Mesenchymal stem cell (in vitro differentiated cells and primary cell): ENCODE data around the gene EBP.
A peak's percentile ranks its signal among the peaks of the same experiment; 100 is the strongest.
"Not testable (repeated sequence)": the region's sequence is repeated elsewhere in the genome, so short reads cannot be mapped to it uniquely, and the experiment has no call there.

Experiments
- DNase-seq: peaks from one replicate; pipeline ENCODE4 v3.0.0-alpha.2; 2013
- H2AFZ ChIP-seq: one replicate; pipeline ENCODE4 v1.6.1; 2013; ENCODE audit warnings: low read depth, mild to moderate bottlenecking, control low read depth, inconsistent platforms, low read length, moderate library complexity
- H2AK5ac ChIP-seq: 2 replicates; pipeline ENCODE4 v1.6.1; 2013; ENCODE audit warnings: low read length, moderate library complexity, mild to moderate bottlenecking, inconsistent platforms; ENCODE audit not compliant: severe bottlenecking
- H2BK120ac ChIP-seq: one replicate; pipeline ENCODE4 v1.6.1; 2013; ENCODE audit warnings: low read depth, mild to moderate bottlenecking, inconsistent platforms, low read length, moderate library complexity
- H2BK12ac ChIP-seq, 2 experiments: one replicate each; pipeline ENCODE4 v1.6.1; 2013; ENCODE audit warnings: inconsistent platforms in 2 of 2, low read length in 2 of 2, mild to moderate bottlenecking in 2 of 2, moderate library complexity in 2 of 2, control low read depth in 1 of 2
- H2BK15ac ChIP-seq: one replicate; pipeline ENCODE4 v1.6.1; 2013; ENCODE audit warnings: mild to moderate bottlenecking, low read depth, inconsistent platforms; ENCODE audit not compliant: poor library complexity, severe bottlenecking
- H2BK5ac ChIP-seq: 2 replicates; pipeline ENCODE4 v1.6.1; 2013; ENCODE audit warnings: low read depth, mild to moderate bottlenecking, low read length, control low read depth, inconsistent platforms; ENCODE audit not compliant: poor library complexity, severe bottlenecking
- H3K14ac ChIP-seq, 2 experiments: one replicate each; pipeline ENCODE4 v1.6.1; 2013; ENCODE audit warnings: inconsistent platforms in 2 of 2, low read length in 2 of 2, control low read depth in 1 of 2, mild to moderate bottlenecking in 1 of 2, moderate library complexity in 1 of 2
- H3K18ac ChIP-seq, 2 experiments: one replicate each; pipeline ENCODE4 v1.6.1; 2013; ENCODE audit warnings: inconsistent platforms in 2 of 2, low read length in 2 of 2, control low read depth in 1 of 2, low read depth in 1 of 2, mild to moderate bottlenecking in 1 of 2
- H3K23ac ChIP-seq, 2 experiments: one replicate each; pipeline ENCODE4 v1.6.1; 2013; ENCODE audit warnings: inconsistent platforms in 2 of 2, low read length in 2 of 2, mild to moderate bottlenecking in 2 of 2, moderate library complexity in 2 of 2, control low read depth in 1 of 2
- H3K27ac ChIP-seq: 2 replicates; pipeline ENCODE4 v1.5.1; 2013; ENCODE audit warnings: mild to moderate bottlenecking, moderate library complexity, low read length, control low read depth, inconsistent platforms; ENCODE audit not compliant: poor library complexity, severe bottlenecking
- H3K27me3 ChIP-seq, 2 experiments: 2 replicates each; pipeline versions ENCODE4 v1.6.1 to v1.7.0; 2013; ENCODE audit warnings: low read length in 2 of 2, mild to moderate bottlenecking in 2 of 2, moderate library complexity in 2 of 2, control low read depth in 1 of 2, inconsistent platforms in 1 of 2; ENCODE audit not compliant: control insufficient read depth in 1 of 2, insufficient read depth in 1 of 2
- H3K36me3 ChIP-seq, 2 experiments: 2 replicates each; pipeline versions ENCODE4 v1.6.1 to v1.7.0; 2013; ENCODE audit warnings: low read length in 2 of 2, control low read depth in 1 of 2, inconsistent platforms in 1 of 2, low read depth in 1 of 2, mild to moderate bottlenecking in 1 of 2; ENCODE audit not compliant: insufficient read depth in 2 of 2, control insufficient read depth in 1 of 2
- H3K4ac ChIP-seq, 2 experiments: one replicate each; pipeline ENCODE4 v1.6.1; 2013; ENCODE audit warnings: inconsistent platforms in 2 of 2, low read length in 2 of 2, mild to moderate bottlenecking in 2 of 2, moderate library complexity in 2 of 2, control low read depth in 1 of 2, low read depth in 1 of 2
- H3K4me1 ChIP-seq: 2 replicates; pipeline ENCODE4 v1.6.1; 2013; ENCODE audit warnings: low read depth, low read length, control low read depth; ENCODE audit not compliant: control insufficient read depth, insufficient read depth
- H3K4me2 ChIP-seq: 2 replicates; pipeline ENCODE4 v1.6.1; 2013; ENCODE audit warnings: low read length, mild to moderate bottlenecking, inconsistent platforms; ENCODE audit not compliant: poor library complexity, severe bottlenecking
- H3K4me3 ChIP-seq, 2 experiments: 2 replicates each; pipeline versions ENCODE4 v1.5.1 to v1.7.0; 2013; ENCODE audit warnings: low read length in 2 of 2, mild to moderate bottlenecking in 2 of 2, control low read depth in 1 of 2, low read depth in 1 of 2; ENCODE audit not compliant: insufficient read depth in 1 of 2
- H3K79me1 ChIP-seq: replicated peaks from 2 replicates; pipeline ENCODE4 v1.6.1; 2013; ENCODE audit warnings: mild to moderate bottlenecking, control low read depth, low read length, inconsistent platforms; ENCODE audit not compliant: poor library complexity, severe bottlenecking
- H3K9ac ChIP-seq: 2 replicates; pipeline ENCODE4 v1.7.0; 2013; ENCODE audit warnings: mild to moderate bottlenecking, low read length, moderate library complexity
- H3K9me3 ChIP-seq: 2 replicates; pipeline ENCODE4 v1.7.0; 2013; ENCODE audit warnings: mild to moderate bottlenecking, low read length; ENCODE audit not compliant: control insufficient read depth
- H4K8ac ChIP-seq: one replicate; pipeline ENCODE4 v1.6.1; 2013; ENCODE audit warnings: inconsistent platforms, mild to moderate bottlenecking, low read length, moderate library complexity
- H4K91ac ChIP-seq: one replicate; pipeline ENCODE4 v1.6.1; 2013; ENCODE audit warnings: mild to moderate bottlenecking, low read length, inconsistent platforms
- WGBS: methylation state at CpG from one replicate; pipeline ENCODE4 v1.1.7; 2013; ENCODE audit warnings: mixed read lengths; 5-methylcytosine and 5-hydroxymethylcytosine counted together

The EBP gene

DNA sequence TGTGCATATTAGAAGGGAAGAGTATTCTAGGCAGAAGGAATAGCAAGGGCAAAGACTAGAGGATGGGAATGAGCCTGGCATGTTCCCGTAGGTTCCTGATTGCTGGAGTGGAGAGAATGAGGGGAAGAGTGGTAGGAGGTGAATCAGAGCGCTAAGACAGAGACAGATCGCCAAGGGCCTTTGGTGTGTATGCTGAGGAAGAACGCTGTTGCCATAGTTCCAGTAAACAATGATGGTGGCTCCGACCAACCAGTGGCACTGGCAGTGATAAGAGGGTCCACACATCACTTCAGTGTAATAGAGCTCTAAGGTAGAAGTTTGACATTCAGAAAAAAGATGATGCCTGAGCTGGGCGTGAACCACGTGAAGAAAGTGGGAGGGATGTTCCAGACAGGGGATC is 18.9 kb downstream of the EBP start:
- Histone ChIP-seq H3K27me3 (no peaks in the 10 kb centered on the region), H2BK120ac (no peak overlapping the region), H3K23ac (no peak overlapping the region), H3K9me3 (no peaks in the 10 kb centered on the region), H3K36me3 (peaks cover 14 to 28% of the 10 kb centered on the region in 2 experiments), H2BK5ac (no peak overlapping the region), H2AFZ (no peak overlapping the region), H3K9ac (peak overlapping the region; percentile 85), H2AK5ac (no peak overlapping the region), H3K4me3 (peak overlapping the region in 1 of 2 experiments; percentile 85), H3K4ac (no peak overlapping the region), H2BK15ac (no peak overlapping the region), H3K79me1 (no peaks in the 10 kb centered on the region), H3K4me2 (peak overlapping the region; percentile 61), H2BK12ac (no peak overlapping the region), H3K27ac (no peak overlapping the region), H3K18ac (no peak overlapping the region), H4K91ac (no peak overlapping the region), H3K14ac (no peak overlapping the region), H3K4me1 (peaks cover 5% of the 10 kb centered on the region), H4K8ac (no peak overlapping the region)
- WGBS, result 76% methylated on average over 7 of the region's 7 CpGs
- peak; percentile 42 for DNase-seq

- Histone ChIP-seq H3K4me1 (peaks cover 5% of the 10 kb centered on the region), H3K9me3 (no peaks in the 10 kb centered on the region), H2BK15ac (no peak overlapping the region), H3K4me2 (no peak overlapping the region), H2AFZ (no peak overlapping the region), H3K14ac (no peak overlapping the region), H3K27me3 (no peaks in the 10 kb centered on the region), H3K18ac (no peak overlapping the region), H3K36me3 (peaks cover 14 to 31% of the 10 kb centered on the region in 2 experiments), H4K91ac (no peak overlapping the region), H3K79me1 (peaks cover 2% of the 10 kb centered on the region), H3K23ac (no peak overlapping the region), H2BK120ac (no peak overlapping the region), H2BK12ac (no peak overlapping the region), H3K4ac (no peak overlapping the region), H3K4me3 (peak overlapping the region in 1 of 2 experiments; percentile 85), H3K27ac (no peak overlapping the region), H2AK5ac (no peak overlapping the region), H4K8ac (no peak overlapping the region), H2BK5ac (no peak overlapping the region), H3K9ac (no peak overlapping the region)
- WGBS, result 100% methylated on average over 5 of the region's 10 CpGs
- DNase-seq, result no peak
Measured at GRCh38 chrX:48541140-48541814, 19.7 kb downstream of the EBP start.

GRCh38 chrX:48548871-48549270 is 27.3 kb downstream of the EBP start:
- Histone ChIP-seq H3K14ac (no peak overlapping the region), H4K8ac (no peak overlapping the region), H3K4me3 (no peak overlapping the region), H2AK5ac (no peak overlapping the region), H3K9me3 (no peaks in the 10 kb centered on the region), H2BK120ac (no peak overlapping the region), H3K27me3 (no peaks in the 10 kb centered on the region), H4K91ac (no peak overlapping the region), H2BK12ac (no peak overlapping the region), H2BK5ac (no peak overlapping the region), H3K27ac (no peak overlapping the region), H3K23ac (no peak overlapping the region), H3K36me3 (peaks cover 7 to 30% of the 10 kb centered on the region in 2 experiments), H3K4ac (no peak overlapping the region), H3K18ac (no peak overlapping the region), H3K9ac (no peak overlapping the region), H3K79me1 (peaks cover 2% of the 10 kb centered on the region), H3K4me2 (no peak overlapping the region), H2AFZ (no peak overlapping the region), H3K4me1 (no peaks in the 10 kb centered on the region), H2BK15ac (no peak overlapping the region)
- 100% methylated on average over 2 of the region's 3 CpGs for WGBS
- DNase-seq, result no peak

- not testable (repeated sequence) for H3K9ac ChIP-seq, H2BK12ac ChIP-seq, H3K4me1 ChIP-seq, H3K18ac ChIP-seq, H2AFZ ChIP-seq, H2BK5ac ChIP-seq, H2BK120ac ChIP-seq, H4K91ac ChIP-seq, H2AK5ac ChIP-seq, H3K27me3 ChIP-seq, H3K4me3 ChIP-seq, H3K27ac ChIP-seq, H4K8ac ChIP-seq, H3K9me3 ChIP-seq, H2BK15ac ChIP-seq, H3K79me1 ChIP-seq, H3K4me2 ChIP-seq, DNase-seq, H3K14ac ChIP-seq, H3K23ac ChIP-seq, H3K4ac ChIP-seq
- peaks cover 30 to 33% of the 10 kb centered on the region in 2 experiments for H3K36me3 ChIP-seq
- WGBS, result 80% methylated on average over 5 of the region's 9 CpGs
Measured at GRCh38 chrX:48555731-48556325, 34.2 kb downstream of the EBP start.
